Measurements from ENCODE around the gene RPL13A. TPM values are rescaled to one million over a fixed set of nuclear protein-coding genes. Genes with fewer than 3 reads are reported as not detected.

Gene RPL13A
- total RNA-seq, 1 experiment from 2014 or later = 3,286 TPM

- Histone ChIP-seq H4K8ac (replicated peaks; ENCODE audit: insufficient read length, low read depth, low read length) (no peak overlapping the region), H2AFZ (ENCODE audit: low read length) (no peak overlapping the region), H3K56ac (ENCODE audit: insufficient read length, low read depth, low read length) (no peak overlapping the region), H2BK20ac (ENCODE audit: low read depth, low read length, poor library complexity, severe bottlenecking) (no peak overlapping the region), H3K4me1 (ENCODE audit: insufficient read depth, low read length) (no peaks in the 10 kb centered on the region), H3K18ac (ENCODE audit: insufficient read length, low read depth, low read length) (no peak overlapping the region), H2BK12ac (ENCODE audit: insufficient read length, low read depth, low read length) (no peak overlapping the region), H3K14ac (ENCODE audit: insufficient read depth, low read length) (no peak overlapping the region), H2AK5ac (ENCODE audit: insufficient read length, low read length) (no peak overlapping the region), H3T11ph (ENCODE audit: low read length) (no peak overlapping the region), H3K27me3 (ENCODE audit: insufficient read depth, low read length) (no peaks in the 10 kb centered on the region), H3K79me2 (ENCODE audit: insufficient read depth, low read length) (no peaks in the 10 kb centered on the region; the same call in 1 of the 2 replicates), H3K9ac (ENCODE audit: extremely low read depth, insufficient read length, low read length) (no peak overlapping the region), H3K23ac (ENCODE audit: insufficient read length, low read depth, low read length) (no peak overlapping the region), H3K4me2 (ENCODE audit: insufficient read depth, insufficient read length, low read length) (no peak overlapping the region), H4K20me1 (ENCODE audit: control insufficient read depth, insufficient read depth, insufficient read length) (no peaks in the 10 kb centered on the region), H4K5ac (ENCODE audit: insufficient read length, low read depth, low read length) (no peak overlapping the region), H2BK5ac (ENCODE audit: insufficient read length, low read length) (no peak overlapping the region), H2BK15ac (ENCODE audit: low read depth, low read length) (no peak overlapping the region), H3K23me2 (ENCODE audit: insufficient read length, low read depth, low read length, poor library complexity, severe bottlenecking) (peaks cover 15% of the 10 kb centered on the region), H3K79me1 (ENCODE audit: insufficient read depth, low read depth, low read length, poor library complexity, severe bottlenecking) (no peaks in the 10 kb centered on the region), H3K9me3 (ENCODE audit: control insufficient read depth, low read depth, low read length) (no peaks in the 10 kb centered on the region), H3K27ac (ENCODE audit: insufficient read length, low read depth, low read length) (no peak overlapping the region), H4K91ac (ENCODE audit: insufficient read length, low read depth, low read length) (no peak overlapping the region), H3K4ac (ENCODE audit: low read depth, low read length) (no peak overlapping the region), H2BK120ac (ENCODE audit: low read depth, low read length, poor library complexity, severe bottlenecking) (no peak overlapping the region)
- Mint-ChIP-seq H3K4me1 (peaks cover 18 to 26% of the 10 kb centered on the region in 2 experiments), H3K4me3 (peak overlapping the region in 1 of 2 experiments; percentile 2; a peak in 1 of 5 replicates), H3K36me3 (ENCODE audit: insufficient read depth in 1 of 3, low read depth in 3 of 3) (peaks cover 6 to 32% (median 18%) of the 10 kb centered on the region in 3 experiments; a peak in 6 of 7 replicates), H3K27me3 (ENCODE audit: low read depth) (no peaks in the 10 kb centered on the region; the same call in 1 of the 2 replicates), H3K27ac (peak overlapping the region; percentile 52 to 89 (median 81); a peak in 4 of 7 replicates), H3K9me3 (no peaks in the 10 kb centered on the region; a peak in 1 of 5 replicates)
- no CpG with 5 or more reads among the region's 4 CpGs for whole genome bisulfite sequencing (ENCODE audit: extremely low coverage, insufficient read length, low lambda C conversion rate)
- TF ChIP-seq, protein P1, sequence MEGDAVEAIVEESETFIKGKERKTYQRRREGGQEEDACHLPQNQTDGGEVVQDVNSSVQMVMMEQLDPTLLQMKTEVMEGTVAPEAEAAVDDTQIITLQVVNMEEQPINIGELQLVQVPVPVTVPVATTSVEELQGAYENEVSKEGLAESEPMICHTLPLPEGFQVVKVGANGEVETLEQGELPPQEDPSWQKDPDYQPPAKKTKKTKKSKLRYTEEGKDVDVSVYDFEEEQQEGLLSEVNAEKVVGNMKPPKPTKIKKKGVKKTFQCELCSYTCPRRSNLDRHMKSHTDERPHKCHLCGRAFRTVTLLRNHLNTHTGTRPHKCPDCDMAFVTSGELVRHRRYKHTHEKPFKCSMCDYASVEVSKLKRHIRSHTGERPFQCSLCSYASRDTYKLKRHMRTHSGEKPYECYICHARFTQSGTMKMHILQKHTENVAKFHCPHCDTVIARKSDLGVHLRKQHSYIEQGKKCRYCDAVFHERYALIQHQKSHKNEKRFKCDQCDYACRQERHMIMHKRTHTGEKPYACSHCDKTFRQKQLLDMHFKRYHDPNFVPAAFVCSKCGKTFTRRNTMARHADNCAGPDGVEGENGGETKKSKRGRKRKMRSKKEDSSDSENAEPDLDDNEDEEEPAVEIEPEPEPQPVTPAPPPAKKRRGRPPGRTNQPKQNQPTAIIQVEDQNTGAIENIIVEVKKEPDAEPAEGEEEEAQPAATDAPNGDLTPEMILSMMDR (conservative IDR thresholded peaks at IDR 0.05) = no peak
- DNase-seq = no peak
Measured at GRCh38 chr19:49515767-49516166, 28.4 kb downstream of the RPL13A start.

Data from H9 (cell line).